Tibial artery (tissue), 4 donors: Measurements from ENCODE around the gene PSMB10.

Source experiments
- DNase-seq, 2 donors: peaks; one replicate each; pipeline ENCODE4 v3.0.0-alpha.2; 2019
- H3K27ac ChIP-seq, 2 donors: fragments of 200-600 bp; sonication (generic) in 1 of 2; 1 replicate in 1 of 2; 2 replicates in 1 of 2; pipeline ENCODE4 v1.5.1; 2018 to 2019; ENCODE audit warnings: mild to moderate bottlenecking in 1 of 2
- H3K27me3 ChIP-seq, 2 donors: fragments of 200-600 bp; sonication (generic) in 1 of 2; one replicate each; pipeline versions ENCODE4 v1.5.1 to v1.6.0; 2016 to 2019
- H3K36me3 ChIP-seq, 3 donors: fragments of 200-600 bp; sonication (generic) in 2 of 3; one replicate each; pipeline ENCODE4 v1.5.1; 2016 to 2019; ENCODE audit warnings: mild to moderate bottlenecking in 2 of 3
- H3K4me1 ChIP-seq, 4 donors: fragments of 200-600 bp; sonication (generic) in 2 of 4; 1 replicate in 3 of 4; 2 replicates in 1 of 4; pipeline ENCODE4 v1.5.1; 2016 to 2019
- H3K4me3 ChIP-seq, 2 donors: fragments of 200-600 bp; sonication (generic) in 1 of 2; 1 replicate in 1 of 2; 2 replicates in 1 of 2; pipeline ENCODE4 v1.5.1; 2018 to 2019; ENCODE audit warnings: mild to moderate bottlenecking in 2 of 2
- H3K9me3 ChIP-seq, 3 donors: fragments of 200-600 bp; sonication (generic) in 1 of 3; one replicate each; pipeline ENCODE4 v1.5.1; 2016 to 2019
- CTCF ChIP-seq, 2 experiments: fragments of 200-600 bp in 1 of 2; fragments of 450-650 bp in 1 of 2; IDR thresholded peaks; one replicate each; pipeline ENCODE4 v1.5.1; 2017 to 2019; ENCODE audit warnings: antibody characterized with exemption in 2 of 2, mild to moderate bottlenecking in 1 of 2, moderate library complexity in 1 of 2
- intact Hi-C: fragments of 100-400 bp; cut with DNase I; formaldehyde crosslinking; loops from one replicate; pipeline ENCODE4 v1.15.0; 2023; ENCODE audit warnings: low total_unique reads

The PSMB10 gene

GRCh38 chr16:67968400-67969253 lies 32.0 kb upstream of the PSMB10 start, which contains the start of gene SLC12A4:
Gene SLC12A4, minus strand, starts transcription at chr16:67968637. Its CDS starts 84 bp downstream, at chr16:67968553.
- TF ChIP-seq CTCF (IDR thresholded peaks at IDR 0.05), result no peak
- H3K36me3 ChIP-seq, result peaks cover 0 to 1% (median 0%) of the 10 kb centered on the region in 3 donors
- H3K4me1 ChIP-seq, result peaks cover 0 to 46% (median 40%) of the 10 kb centered on the region in 4 donors
- intact Hi-C loops, result no loop called here
- peak within 1 kb of the TSS; percentile 93 to 98 for H3K4me3 ChIP-seq
- H3K9me3 ChIP-seq, result no peaks in the 10 kb centered on the region
- no peaks in the 10 kb centered on the region for H3K27me3 ChIP-seq
- peak; percentile 84 to 94 for DNase-seq
- H3K27ac ChIP-seq, result peak within 1 kb of the TSS; percentile 95 to 96

- no peak for DNase-seq
Observed at GRCh38 chr16:67967958-67968399, 31.3 kb upstream of the PSMB10 start.

DNA sequence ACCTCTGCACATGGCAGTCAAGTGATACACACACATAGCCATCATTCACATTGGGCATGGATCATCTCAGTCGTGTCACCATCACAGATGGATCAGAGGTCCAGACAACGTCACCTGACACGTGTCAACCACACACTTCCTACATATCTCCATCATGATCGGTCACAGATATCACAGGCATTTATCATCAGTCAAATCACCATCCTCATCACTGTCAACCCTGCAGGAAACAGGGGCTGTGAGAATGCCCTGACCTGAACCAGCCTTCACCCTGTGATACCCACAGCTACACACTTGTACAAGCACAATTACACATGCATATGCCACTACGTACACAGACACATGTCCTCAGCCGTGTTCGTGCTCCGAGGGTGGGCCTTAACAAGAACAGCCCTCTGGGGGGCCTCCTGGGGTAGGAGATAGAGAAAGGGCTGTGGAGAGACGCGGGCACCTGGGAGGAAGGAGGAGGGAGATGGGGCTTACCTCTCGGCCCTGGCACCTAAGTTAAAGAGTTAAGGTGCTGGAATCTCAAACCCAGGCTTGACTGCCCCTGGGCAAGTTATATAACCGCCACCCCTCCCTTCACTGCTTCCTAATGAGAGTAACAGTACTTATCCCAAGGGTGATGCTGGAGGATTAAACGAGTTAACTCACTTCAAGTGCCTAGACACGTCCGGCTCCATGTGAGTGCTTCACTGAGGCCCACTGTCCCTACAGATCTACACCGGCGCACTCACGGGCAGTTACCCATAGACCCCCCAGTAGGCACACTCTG lies 30.7 kb upstream of the PSMB10 start:
- H3K4me1 ChIP-seq, result peaks cover 0 to 55% (median 49%) of the 10 kb centered on the region in 4 donors
- H3K36me3 ChIP-seq, result peaks cover 5 to 14% (median 10%) of the 10 kb centered on the region in 3 donors
- no peaks in the 10 kb centered on the region for H3K9me3 ChIP-seq
- intact Hi-C loops, result no loop called here
- H3K27me3 ChIP-seq, result no peaks in the 10 kb centered on the region
- H3K4me3 ChIP-seq, result peak overlapping the region; percentile 93 to 98
- peak overlapping the region; percentile 95 to 96 for H3K27ac ChIP-seq
- DNase-seq, result no peak
- TF ChIP-seq CTCF (IDR thresholded peaks at IDR 0.05), result no peak

More at GRCh38 chr16:67967958-67968399, 31.3 kb upstream of the PSMB10 start:
- H3K9me3 ChIP-seq, result no peaks in the 10 kb centered on the region
- peaks cover 0 to 8% (median 4%) of the 10 kb centered on the region in 3 donors for H3K36me3 ChIP-seq
- H3K4me3 ChIP-seq, result peak overlapping the region; percentile 93 to 98
- no peaks in the 10 kb centered on the region for H3K27me3 ChIP-seq
- TF ChIP-seq CTCF (IDR thresholded peaks at IDR 0.05), result no peak
- peak overlapping the region; percentile 95 to 96 for H3K27ac ChIP-seq
- intact Hi-C loops, result no loop called here
- peaks cover 0 to 51% (median 46%) of the 10 kb centered on the region in 4 donors for H3K4me1 ChIP-seq

DNA sequence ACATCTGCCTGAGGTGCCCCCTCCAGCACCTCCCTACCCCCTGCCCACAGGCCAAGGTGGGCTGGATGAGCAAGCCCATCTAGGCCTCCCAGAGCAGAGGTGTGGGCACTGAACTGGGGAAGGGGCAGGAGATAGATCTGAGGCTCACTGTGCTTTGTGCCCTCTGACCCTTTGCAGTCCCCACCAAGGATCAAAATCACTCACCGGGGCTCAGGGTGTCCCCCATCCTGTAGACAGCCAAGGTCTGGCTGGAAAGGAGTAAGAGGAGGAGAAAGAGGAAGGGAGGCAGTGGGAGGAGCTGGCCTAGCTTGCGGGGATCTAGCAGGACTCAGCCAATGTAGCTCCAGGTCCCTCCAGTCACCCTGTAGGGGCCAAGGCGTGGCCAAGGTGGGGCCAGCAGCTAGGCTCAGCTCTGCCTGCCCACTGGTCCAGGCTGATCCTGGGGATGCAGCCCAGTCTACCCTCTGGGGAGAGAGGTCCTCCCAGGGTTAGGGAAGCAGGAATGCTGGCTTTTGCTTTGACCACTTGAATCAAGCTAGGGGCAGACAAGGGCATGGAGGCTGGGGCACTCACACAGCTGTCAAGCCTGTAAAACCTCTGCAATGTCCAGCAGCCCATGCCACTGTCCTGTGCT lies 30.0 kb upstream of the PSMB10 start:
- Histone ChIP-seq H3K36me3 (peaks cover 12 to 21% (median 17%) of the 10 kb centered on the region in 3 donors), H3K27ac (peak overlapping the region; percentile 95 to 96), H3K4me1 (peaks cover 0 to 62% (median 54%) of the 10 kb centered on the region in 4 donors), H3K9me3 (no peaks in the 10 kb centered on the region), H3K27me3 (no peaks in the 10 kb centered on the region), H3K4me3 (peak overlapping the region; percentile 93 to 98)
- TF ChIP-seq CTCF (IDR thresholded peaks at IDR 0.05), result no peak
- intact Hi-C loops, result no loop called here
- DNase-seq, result peak in 1 of 2 donors; percentile 87
